Pancreas (tissue), 10 donors: ENCODE data around the gene HIF1A. TPM values are rescaled to one million over a fixed set of nuclear protein-coding genes. Genes with fewer than 3 reads are reported as not detected.

ENCODE experiments used
- ATAC-seq, 4 donors: fragments of 200-7000 bp; cut with Tn5 transposase; one replicate each; pipeline versions ENCODE4 v1.8.0 to v1.9.1; 2020; ENCODE audit warnings: mild to moderate bottlenecking in 4 of 4, moderate library complexity in 4 of 4
- DNase-seq, 6 donors: peaks; one replicate each; pipeline ENCODE4 v3.0.0-alpha.2; 2020
- FAIRE-seq: peaks from 2 replicates; lab custom pipeline; 2012; peaks lifted over from hg19 to GRCh38; lab: Jason Lieb, UNC
- H3K27ac ChIP-seq, 4 donors: fragments of 200-600 bp; sonication (generic); 1 replicate in 3 of 4; 2 replicates in 1 of 4; pipeline versions ENCODE4 v1.5.0 to v1.8.0; 2020
- H3K27me3 ChIP-seq, 4 donors: fragments of 200-600 bp; one replicate each; pipeline ENCODE4 v1.8.0; 2021
- H3K36me3 ChIP-seq, 3 donors: fragments of 200-600 bp; sonication (generic) in 1 of 3; one replicate each; pipeline versions ENCODE4 v1.5.0 to v1.8.0; 2020 to 2021
- H3K4me1 ChIP-seq, 3 donors: fragments of 200-600 bp; one replicate each; pipeline ENCODE4 v1.8.0; 2021
- H3K4me3 ChIP-seq, 4 donors: fragments of 200-600 bp; sonication (generic) in 2 of 4; one replicate each; pipeline versions ENCODE4 v1.5.0 to v1.8.0; 2020 to 2021
- H3K9me3 ChIP-seq, 4 donors: fragments of 200-600 bp; one replicate each; pipeline ENCODE4 v1.8.0; 2021
- CTCF ChIP-seq, 4 donors: fragments of 200-600 bp; sonication (generic) in 3 of 4; IDR thresholded peaks; one replicate each; pipeline versions ENCODE4 v1.5.0 to v1.8.0; 2021; ENCODE audit warnings: antibody characterized with exemption in 4 of 4
- WGBS, 2 donors: extraction: QIAGEN DNeasy Blood & Tissue Kit; methylation state at CpG; one replicate each; pipeline ENCODE4 v1.1.7; 2013; 5-methylcytosine and 5-hydroxymethylcytosine counted together
- intact Hi-C, 3 donors: fragments of 100-400 bp; cut with DNase I; formaldehyde crosslinking; loops; one replicate each; pipeline versions ENCODE4 v1.11.1 to v1.14.2; 2022
- polyA plus RNA-seq, 2 donors: library from polyadenylated mRNA; stranded (reverse); fragments of 200-250 nt; gene quantifications; one replicate each; pipeline ENCODE4 v1.2.3, GENCODE V29; 2013
- total RNA-seq, 6 donors: library from RNA; stranded (reverse); fragmentation: NEBNext Ultra II Directional in 4 of 6; extraction: Animal tissue kit (Norgen Biotek cat#: 25700) in 4 of 6; gene quantifications; one replicate each; pipeline versions ENCODE4 v1.2.1 to v1.2.4, GENCODE V29; 2021 to 2023
- donor health status: healthy with polysubstance abuse.
- donor health status: DM: no; HTN: no; CAD: no; lungs with moderate emphysema.
- donor health status: DM: no; HTN: no; CAD: no.
- donor health status: control.
- donor health status: control.
- donor health status: Bipolar disorder and iron deficiency.
- donor health status: DM: yes; HTN: yes; CAD: no.
- donor health status: DM: no; HTN: no; CAD: no.
- donor health status: DM: no; HTN: no; CAD: no.
- donor health status: DM: yes; HTN: yes; CAD: no.

HIF1A gene
- total and polyA plus RNA-seq, 8 donors = 10.6 to 97.4 (median 27.0) TPM

GRCh38 chr14:61724133-61724532, 28.8 kb downstream of the HIF1A start:
- H3K27ac ChIP-seq = no peak overlapping the region
- 82 to 91% methylated on average over 2 of the region's 2 CpGs for WGBS, 2 donors
- intact Hi-C loops = loop anchor here in 1 of 3 donors (10.0 kb wide), 1 partner anchor 249 kb away; no protein-coding TSS in a partner anchor
- DNase-seq = no peak
- no peak overlapping the region for H3K4me3 ChIP-seq
- peaks cover 3 to 25% (median 4%) of the 10 kb centered on the region in 3 donors for H3K36me3 ChIP-seq
- FAIRE-seq = no peak
- peaks cover 0 to 14% (median under 1%) of the 10 kb centered on the region in 3 donors for H3K4me1 ChIP-seq
- no peak for ATAC-seq
- no peaks in the 10 kb centered on the region for H3K27me3 ChIP-seq
- H3K9me3 ChIP-seq = no peaks in the 10 kb centered on the region
- no peak for TF ChIP-seq CTCF (IDR thresholded peaks at IDR 0.05)

DNA sequence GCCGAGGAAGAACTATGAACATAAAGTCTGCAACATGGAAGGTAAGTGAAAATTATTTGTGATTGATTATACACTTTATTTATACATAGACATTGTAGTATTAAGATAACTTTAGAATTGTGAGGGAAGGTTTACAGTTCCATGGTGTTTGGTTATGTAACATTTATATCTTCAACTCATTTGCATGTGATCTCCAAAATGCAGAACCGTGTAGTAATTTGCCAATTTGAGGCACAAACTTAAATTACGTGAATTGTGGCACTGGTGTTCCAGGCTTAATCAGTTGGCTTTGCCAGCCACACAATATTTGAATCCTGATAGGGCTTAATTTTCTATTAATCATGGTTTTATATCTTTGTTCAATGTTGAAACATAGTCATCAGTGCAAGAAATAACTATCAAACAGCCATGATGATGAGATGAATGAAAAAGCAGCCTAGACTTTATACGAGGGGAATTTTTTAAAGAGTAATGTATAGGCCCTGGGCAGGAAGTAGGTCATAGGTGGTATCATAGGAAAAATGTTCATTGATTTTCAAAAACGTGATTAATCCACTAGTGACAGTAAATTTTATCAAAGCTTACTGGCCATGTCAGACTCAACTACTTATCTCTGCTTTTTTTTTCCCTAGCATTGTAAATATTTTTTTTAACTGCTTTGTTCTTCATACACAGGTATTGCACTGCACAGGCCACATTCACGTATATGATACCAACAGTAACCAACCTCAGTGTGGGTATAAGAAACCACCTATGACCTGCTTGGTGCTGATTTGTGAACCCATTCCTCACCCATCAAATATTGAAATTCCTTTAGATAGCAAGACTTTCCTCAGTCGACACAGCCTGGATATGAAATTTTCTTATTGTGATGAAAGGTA, 31.7 kb downstream of the HIF1A start:
- DNase-seq (no peak), ATAC-seq (no peak), FAIRE-seq (no peak)
- TF ChIP-seq CTCF (IDR thresholded peaks at IDR 0.05) = no peak
- Histone ChIP-seq H3K36me3 (peaks cover 3 to 27% (median 4%) of the 10 kb centered on the region in 3 donors), H3K27ac (no peak overlapping the region), H3K9me3 (no peaks in the 10 kb centered on the region), H3K4me1 (peaks cover 0 to 2% (median 0%) of the 10 kb centered on the region in 3 donors), H3K4me3 (no peak overlapping the region), H3K27me3 (no peaks in the 10 kb centered on the region)
- WGBS, 2 donors = 62 to 63% methylated on average over 7 of the region's 7 CpGs
- intact Hi-C loops = loop anchor here in 1 of 3 donors (10.0 kb wide), 1 partner anchor 252 kb away; no protein-coding TSS in a partner anchor

DNA sequence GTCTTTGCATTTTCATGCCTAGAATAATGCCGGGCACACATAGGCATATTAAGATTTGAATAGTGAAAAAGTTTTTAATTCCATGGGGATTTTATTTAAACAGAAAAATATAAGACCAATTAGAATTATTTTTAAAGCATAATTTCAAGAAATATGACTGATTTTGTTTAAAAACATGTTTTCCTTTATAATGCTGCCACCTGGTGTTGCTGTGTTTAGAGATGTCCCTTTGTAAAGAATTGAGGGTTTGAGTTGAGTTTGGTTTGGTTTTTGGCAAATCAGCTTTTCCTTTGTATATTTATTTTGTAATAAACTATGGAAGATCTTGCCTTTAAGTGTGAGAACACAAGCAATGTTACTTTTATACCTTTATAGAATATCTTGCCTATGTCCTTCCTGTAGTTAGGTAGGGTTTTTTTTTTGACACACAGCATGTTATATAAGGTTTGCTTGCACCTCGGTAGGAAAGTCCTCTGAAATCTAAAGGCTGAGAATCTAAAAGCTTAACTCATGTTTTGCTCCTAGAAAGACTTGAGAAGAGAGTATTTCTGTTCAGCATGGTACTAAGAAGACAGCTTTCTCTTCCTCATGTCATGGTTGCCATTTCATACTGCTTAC, 35.6 kb downstream of the HIF1A start:
- FAIRE-seq (peak; percentile 57), DNase-seq (no peak), ATAC-seq (peak in 2 of 4 donors; percentile 40 to 52)
- Histone ChIP-seq H3K27ac (no peak overlapping the region), H3K9me3 (no peaks in the 10 kb centered on the region), H3K36me3 (peaks cover 4 to 52% (median 12%) of the 10 kb centered on the region in 3 donors), H3K4me3 (no peak overlapping the region), H3K27me3 (no peaks in the 10 kb centered on the region), H3K4me1 (peaks cover 0 to 2% (median 0%) of the 10 kb centered on the region in 3 donors)
- intact Hi-C loops = no loop called here
- peak in 2 of 4 donors; percentile 14 to 19 for TF ChIP-seq CTCF (IDR thresholded peaks at IDR 0.05)
- 60 to 67% methylated on average over 2 of the region's 2 CpGs for WGBS, 2 donors

GRCh38 chr14:61733972-61734371, 38.7 kb downstream of the HIF1A start:
- no peak for FAIRE-seq

More at GRCh38 chr14:61733972-61734371, 38.7 kb downstream of the HIF1A start:
- DNase-seq (no peak), ATAC-seq (no peak)
- peaks cover 0 to 65% (median 18%) of the 10 kb centered on the region in 3 donors for H3K36me3 ChIP-seq
- no peak overlapping the region for H3K4me3 ChIP-seq
- intact Hi-C loops = no loop called here
- H3K27ac ChIP-seq = no peak overlapping the region
- TF ChIP-seq CTCF (IDR thresholded peaks at IDR 0.05) = no peak
- no peaks in the 10 kb centered on the region for H3K4me1 ChIP-seq
- no peaks in the 10 kb centered on the region for H3K9me3 ChIP-seq
- H3K27me3 ChIP-seq = no peaks in the 10 kb centered on the region
- 89 to 95% methylated on average over 2 of the region's 2 CpGs for WGBS, 2 donors
